Cerebellar cortex (tissue), 1 donor: ENCODE measurements around the gene TRIM26.

Experiments used
- DNase-seq: peaks from one replicate; pipeline ENCODE4 v3.0.0-alpha.2; 2015; ENCODE audit warnings: low spot score

Gene TRIM26

DNA sequence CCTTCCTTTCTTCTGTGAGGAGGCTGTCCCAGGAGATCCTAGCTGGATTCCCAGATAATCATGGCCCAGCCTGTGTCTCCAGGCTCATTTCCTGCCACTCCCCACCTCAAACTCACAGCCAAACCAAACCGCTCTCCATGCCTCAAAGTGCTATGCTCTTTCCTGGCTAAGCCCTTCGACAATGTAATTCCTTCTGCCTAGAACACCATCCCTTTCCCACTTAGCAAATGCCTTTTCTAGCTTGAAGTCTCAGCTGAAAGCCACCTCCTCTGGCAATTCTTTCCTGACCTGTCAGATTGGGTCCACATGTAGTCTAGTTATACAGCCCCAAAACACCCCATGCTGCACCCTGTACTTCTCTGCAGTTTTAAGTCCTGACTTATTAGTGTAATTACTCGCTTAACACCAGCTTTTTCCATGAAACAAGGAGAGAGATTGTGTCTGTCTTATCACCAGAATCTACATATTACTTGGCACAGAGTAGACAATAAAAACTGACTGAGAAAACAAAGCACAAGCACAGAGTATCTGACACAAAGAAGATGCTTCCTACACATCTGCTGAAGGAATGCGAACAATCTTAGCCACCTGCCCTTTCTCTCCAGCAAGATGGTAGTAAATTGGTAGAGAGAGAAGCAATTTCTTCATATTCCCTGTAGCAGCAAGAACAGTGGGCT, 5.4 kb downstream of the TRIM26 start:
- DNase-seq: no peak

DNA sequence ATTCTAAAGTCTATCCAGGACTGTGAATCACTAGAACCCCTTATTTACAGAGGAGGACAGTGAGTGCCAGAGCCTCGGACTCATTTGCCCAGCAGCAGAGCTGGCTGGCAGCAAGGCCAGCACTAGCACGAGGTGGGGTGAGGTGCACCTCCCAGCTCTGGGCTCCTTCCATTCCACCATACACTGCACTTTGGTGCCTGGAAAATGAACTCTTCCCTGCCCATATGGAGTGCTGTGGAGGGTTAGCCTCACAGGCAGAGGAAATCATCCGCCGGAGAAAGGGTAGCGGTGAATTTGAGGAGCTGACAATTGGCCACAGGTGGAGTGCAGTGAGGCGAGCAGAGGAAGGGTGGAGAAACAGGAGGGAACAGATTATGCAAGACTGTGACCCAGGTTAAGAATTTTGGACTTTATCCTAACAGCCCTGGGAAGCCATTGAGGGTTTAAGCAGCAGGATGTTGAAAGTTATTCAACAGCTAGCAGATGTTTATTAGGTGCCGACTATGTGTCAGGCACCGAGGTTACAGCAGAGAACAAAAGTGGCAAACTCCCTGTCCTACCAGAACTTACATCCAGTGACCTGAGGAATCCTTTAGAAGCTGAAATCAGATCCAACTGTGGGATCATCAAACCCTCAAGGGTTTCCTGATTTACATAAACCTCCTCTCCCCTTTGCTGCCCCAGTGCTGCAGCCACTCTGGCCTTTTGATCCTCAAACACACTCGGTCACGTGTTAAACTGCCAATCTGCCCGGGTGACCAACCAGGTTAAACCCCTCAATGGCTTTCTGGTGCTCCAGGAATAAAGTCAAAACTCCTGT, 6.2 kb downstream of the TRIM26 start:
- DNase-seq: peak; percentile 15

- no peak for DNase-seq
Observed at GRCh38 chr6:30206152-30206551, 7.1 kb downstream of the TRIM26 start.

DNA sequence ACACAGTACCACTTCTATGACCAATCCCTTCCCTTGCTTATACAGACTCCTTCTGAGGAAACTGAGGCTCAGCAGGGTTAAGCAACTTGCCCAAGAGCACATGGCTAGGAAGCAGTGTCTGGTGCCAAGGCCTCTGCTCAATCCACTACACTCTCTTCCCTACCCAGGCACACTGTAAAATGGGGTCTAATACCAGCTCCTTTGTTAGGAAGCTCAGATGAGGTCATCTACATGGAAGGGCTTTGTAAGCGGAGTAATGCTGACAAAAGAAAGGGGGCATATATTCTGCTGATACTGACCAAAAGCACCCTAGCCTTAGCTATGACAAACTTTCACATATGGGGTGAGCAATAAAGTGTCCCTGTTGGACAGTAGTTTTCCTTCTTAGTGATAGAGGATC, 9.1 kb downstream of the TRIM26 start:
- no peak for DNase-seq

- DNase-seq: no peak
Observed at GRCh38 chr6:30202366-30202765, 10.8 kb downstream of the TRIM26 start.

- DNase-seq: no peak
Observed at GRCh38 chr6:30200551-30201281, 12.5 kb downstream of the TRIM26 start.

GRCh38 chr6:30198166-30199084, 14.8 kb downstream of the TRIM26 start:
- no peak for DNase-seq

DNA sequence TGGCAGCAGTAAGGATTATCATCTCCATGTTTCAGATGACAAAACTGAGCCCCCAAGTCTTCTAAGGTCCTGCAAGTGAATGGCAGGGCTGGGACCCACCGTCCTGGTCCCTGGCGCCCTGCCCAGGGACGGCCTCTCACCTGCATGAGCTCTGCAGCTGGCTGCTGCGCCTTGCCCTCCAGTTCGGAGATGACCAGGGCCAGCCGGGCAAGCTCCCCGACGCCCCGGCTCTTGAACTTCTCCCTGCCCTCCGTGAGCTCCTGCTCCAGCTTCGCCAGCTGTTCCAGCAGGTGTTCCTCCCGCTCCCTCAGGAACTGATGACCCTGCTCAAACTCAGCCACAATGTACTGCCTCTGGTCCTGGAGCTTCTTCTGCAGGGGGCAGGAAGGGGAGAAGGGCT, 16.8 kb downstream of the TRIM26 start:
- DNase-seq: no peak

- no peak for DNase-seq
Observed at GRCh38 chr6:30195951-30196350, 17.3 kb downstream of the TRIM26 start.

DNA sequence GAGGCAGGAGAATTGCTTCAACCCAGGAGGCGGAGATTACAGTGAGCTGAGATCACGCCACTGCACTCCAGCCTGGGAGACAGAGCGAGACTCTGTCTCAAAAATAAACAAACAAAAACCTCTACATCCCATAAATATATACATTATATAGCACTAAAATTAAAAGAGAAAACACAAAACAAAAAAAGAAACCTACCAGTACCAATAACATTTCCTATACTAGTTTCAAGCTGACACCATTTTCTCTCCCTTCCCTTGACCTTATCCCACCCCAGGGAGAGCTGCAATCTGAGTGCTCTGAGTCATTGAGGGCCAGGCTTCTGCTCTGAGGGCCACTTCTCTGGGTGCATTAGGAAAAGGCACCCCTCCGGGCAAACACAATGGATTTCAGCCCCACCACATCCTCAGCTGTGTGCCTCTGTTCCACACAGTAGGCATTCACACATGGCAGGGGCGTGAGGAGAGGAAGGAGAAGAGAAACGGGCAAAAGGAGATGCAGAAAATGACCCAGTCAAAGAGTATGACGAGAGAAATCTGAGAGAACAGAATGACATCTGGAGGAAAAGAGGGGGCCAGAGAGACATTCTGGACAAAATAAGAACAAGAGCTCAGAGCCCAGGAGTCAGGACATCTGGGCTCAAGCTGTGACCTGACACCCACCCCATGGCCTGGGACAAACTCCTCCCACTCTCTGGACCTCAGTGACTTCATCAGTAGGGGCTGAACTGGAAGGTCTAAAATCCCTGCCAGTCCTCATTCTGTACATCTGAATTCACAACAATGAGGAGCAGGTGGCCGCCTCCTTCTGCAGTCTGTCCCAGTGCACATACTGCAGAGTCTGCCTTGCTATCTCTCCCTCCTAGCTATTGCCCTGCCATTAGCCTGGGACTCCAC, 18.2 kb downstream of the TRIM26 start:
- no peak for DNase-seq

DNA sequence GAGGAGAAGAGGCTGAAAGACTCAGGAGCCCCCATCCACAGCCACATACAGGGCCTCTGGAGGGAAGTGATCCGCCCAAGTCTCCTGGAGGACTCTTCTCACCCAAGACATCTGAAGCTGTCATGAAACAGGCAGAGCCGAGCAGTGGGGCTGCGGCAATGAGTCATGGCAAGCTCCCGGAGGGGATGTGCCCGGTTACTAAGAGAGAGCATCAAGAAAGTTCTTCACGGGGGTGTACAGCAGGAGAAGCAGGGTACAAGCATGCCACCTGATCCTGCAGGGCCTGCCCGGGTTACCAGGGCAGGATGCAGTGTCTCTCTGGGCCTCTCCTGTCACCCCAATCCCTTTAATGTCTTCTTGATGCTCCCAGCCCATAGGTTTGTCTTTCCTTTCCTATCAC, 21.1 kb downstream of the TRIM26 start:
- no peak for DNase-seq

DNA sequence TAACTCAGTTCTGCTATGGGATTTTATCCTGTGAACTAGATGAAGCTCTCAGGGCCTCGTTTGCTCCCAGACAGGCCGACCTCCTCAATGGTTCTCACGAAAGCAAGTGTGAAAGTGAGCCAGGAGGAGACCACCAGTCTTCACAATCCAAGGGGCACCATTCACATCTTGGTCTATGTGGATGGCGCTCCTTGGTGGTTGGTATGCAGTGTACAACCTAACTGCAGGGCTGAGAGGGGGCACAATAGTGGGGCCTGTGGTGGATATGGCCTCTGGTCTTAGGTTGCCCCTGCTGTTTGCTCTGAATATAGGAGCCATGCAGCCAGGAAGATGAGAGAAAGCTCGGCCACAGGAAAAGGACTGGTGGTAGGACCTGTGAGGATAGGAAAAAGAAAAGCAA, 24.7 kb downstream of the TRIM26 start:
- DNase-seq: no peak

DNA sequence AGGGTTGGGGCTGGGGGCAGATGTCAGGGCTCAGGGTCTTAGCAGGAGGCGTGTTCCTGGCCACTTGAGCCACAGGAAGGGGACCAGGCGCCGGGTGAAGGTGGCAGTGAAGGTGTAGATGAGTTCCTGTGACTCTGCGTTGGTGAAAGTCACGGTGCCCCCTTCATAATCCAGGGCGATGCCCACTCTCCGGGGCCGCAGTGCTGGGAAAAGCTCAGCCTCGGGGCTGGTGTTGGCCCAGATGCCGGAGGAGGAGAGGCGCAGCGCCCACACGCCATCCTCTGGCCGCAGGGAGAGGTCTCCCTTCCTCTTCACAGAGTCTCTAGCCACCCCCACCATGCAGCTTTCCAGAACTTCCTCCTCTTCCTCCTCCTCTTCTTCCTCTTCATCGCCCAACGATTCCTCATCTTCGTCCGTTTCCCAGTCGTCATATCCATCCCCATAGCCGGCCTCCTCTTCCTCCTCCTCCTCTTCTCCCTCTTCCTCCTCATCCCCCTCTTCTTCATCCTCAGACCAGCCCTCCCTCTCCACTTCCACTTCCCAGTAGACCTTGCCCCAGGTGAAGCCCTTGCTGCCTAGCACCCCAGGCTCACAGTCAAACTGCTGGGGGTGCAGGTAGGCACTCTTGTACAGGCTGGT, 27.2 kb downstream of the TRIM26 start:
- no peak for DNase-seq

GRCh38 chr6:30184417-30185031, 28.7 kb downstream of the TRIM26 start:
- DNase-seq: no peak

- DNase-seq: no peak
Observed at GRCh38 chr6:30180145-30180544, 33.1 kb downstream of the TRIM26 start.

GRCh38 chr6:30178837-30179236, 34.4 kb downstream of the TRIM26 start:
- no peak for DNase-seq

DNA sequence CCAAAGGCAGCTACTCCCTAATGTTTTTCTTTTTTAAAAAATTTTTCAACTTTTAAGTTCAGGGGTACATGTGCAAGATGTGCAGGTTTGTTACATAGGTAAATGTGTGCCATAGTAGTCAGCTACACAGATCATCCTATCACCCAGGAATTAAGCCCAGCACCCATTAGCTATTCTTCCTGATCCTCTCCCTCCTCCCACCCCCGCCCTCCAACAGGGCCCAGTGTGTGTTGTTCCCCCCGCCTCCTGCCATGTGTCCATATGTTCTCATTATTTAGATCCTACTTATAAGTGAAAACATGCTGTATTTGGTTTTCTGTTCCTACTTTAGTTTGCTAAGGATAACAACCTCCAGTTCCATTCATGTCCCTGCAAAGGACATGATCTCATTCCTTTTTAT, 37.4 kb downstream of the TRIM26 start:
- DNase-seq: no peak

DNA sequence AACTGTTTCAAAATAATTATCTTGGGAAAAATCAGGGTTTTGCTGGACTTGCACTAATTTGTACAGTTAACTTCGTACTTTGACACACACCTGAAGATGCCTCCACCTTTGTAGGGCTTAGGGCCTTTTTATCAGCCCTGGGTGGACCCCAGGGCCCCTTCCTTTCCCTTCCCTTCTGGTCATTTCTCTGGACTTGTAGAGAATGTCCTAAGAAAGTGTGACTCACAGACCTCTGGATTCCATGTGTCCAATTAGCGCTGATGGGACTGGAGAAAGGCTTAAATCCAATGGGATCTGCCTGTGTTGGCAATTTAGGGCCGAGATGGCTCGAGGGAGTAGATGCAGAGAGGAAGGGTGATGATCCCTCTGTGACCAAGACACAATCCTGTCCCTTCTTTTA, 40.5 kb downstream of the TRIM26 start:
- DNase-seq: no peak

DNA sequence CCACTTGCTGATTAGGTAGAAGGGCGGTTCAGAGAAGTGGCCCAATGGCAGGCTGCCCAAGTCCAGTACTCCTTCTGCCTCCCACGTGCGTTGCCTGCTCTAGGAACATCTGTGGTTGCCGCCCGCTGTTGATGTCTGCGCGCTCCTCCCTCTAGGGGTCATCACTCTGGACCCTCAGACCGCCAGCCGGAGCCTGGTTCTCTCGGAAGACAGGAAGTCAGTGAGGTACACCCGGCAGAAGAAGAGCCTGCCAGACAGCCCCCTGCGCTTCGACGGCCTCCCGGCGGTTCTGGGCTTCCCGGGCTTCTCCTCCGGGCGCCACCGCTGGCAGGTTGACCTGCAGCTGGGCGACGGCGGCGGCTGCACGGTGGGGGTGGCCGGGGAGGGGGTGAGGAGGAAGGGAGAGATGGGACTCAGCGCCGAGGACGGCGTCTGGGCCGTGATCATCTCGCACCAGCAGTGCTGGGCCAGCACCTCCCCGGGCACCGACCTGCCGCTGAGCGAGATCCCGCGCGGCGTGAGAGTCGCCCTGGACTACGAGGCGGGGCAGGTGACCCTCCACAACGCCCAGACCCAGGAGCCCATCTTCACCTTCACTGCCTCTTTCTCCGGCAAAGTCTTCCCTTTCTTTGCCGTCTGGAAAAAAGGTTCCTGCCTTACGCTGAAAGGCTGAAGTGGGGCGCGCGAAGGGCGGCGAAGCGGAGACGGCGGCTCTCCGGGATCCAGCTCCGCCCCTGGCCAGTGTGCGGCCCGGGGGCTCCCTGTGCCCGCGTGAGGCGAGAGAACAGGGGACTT, 41.3 kb downstream of the TRIM26 start:
- DNase-seq: no peak
